Astrocyte (in vitro differentiated cells and primary cell): Measurements from ENCODE around the gene NOS1. TPM values are rescaled to one million over a fixed set of nuclear protein-coding genes. Genes with fewer than 3 reads are reported as not detected.

Experiments
- DNase-seq: peaks from one replicate; pipeline ENCODE4 v3.0.0-alpha.2; 2010; ENCODE audit warnings: low read depth
- FAIRE-seq: peaks from 2 replicates; lab custom pipeline; 2011; peaks lifted over from hg19 to GRCh38; lab: Jason Lieb, UNC
- H2AFZ ChIP-seq: 2 replicates; pipeline ENCODE4 v1.6.0; 2012; ENCODE audit warnings: low read depth, low read length, inconsistent platforms
- H3K27ac ChIP-seq: 2 replicates; pipeline ENCODE4 v1.5.1; 2011; ENCODE audit warnings: low read depth, low read length, inconsistent platforms
- H3K27me3 ChIP-seq: 2 replicates; pipeline ENCODE4 v1.6.0; 2011; ENCODE audit warnings: low read length, inconsistent platforms; ENCODE audit not compliant: insufficient read depth
- H3K36me3 ChIP-seq: 2 replicates; pipeline ENCODE4 v1.5.1; 2011; ENCODE audit warnings: low read length, inconsistent platforms; ENCODE audit not compliant: insufficient read depth
- H3K4me1 ChIP-seq: 2 replicates; pipeline ENCODE4 v1.5.1; 2011; ENCODE audit warnings: low read length, inconsistent platforms; ENCODE audit not compliant: insufficient read depth
- H3K4me2 ChIP-seq: 2 replicates; pipeline ENCODE4 v1.6.0; 2012; ENCODE audit warnings: low read length, inconsistent platforms
- H3K4me3 ChIP-seq: 2 replicates; pipeline ENCODE4 v1.5.1; 2011; ENCODE audit warnings: low read depth, mild to moderate bottlenecking, low read length, inconsistent platforms; ENCODE audit not compliant: insufficient read depth
- H3K79me2 ChIP-seq: 2 replicates; pipeline ENCODE4 v1.6.0; 2012; ENCODE audit warnings: mild to moderate bottlenecking, low read length, inconsistent platforms; ENCODE audit not compliant: insufficient read depth
- H3K9ac ChIP-seq: 2 replicates; pipeline ENCODE4 v1.6.0; 2012; ENCODE audit warnings: mild to moderate bottlenecking, low read length, inconsistent platforms
- H3K9me3 ChIP-seq: 2 replicates; pipeline ENCODE4 v1.5.1; 2012; ENCODE audit warnings: low read depth, mild to moderate bottlenecking, low read length, inconsistent platforms; ENCODE audit not compliant: insufficient read depth
- H4K20me1 ChIP-seq: 2 replicates; pipeline ENCODE4 v1.6.0; 2012; ENCODE audit warnings: low read length, inconsistent platforms; ENCODE audit not compliant: insufficient read depth
- H3K27ac Mint-ChIP-seq: one replicate; pipeline ENCODE4 v1.8.0; 2021; ENCODE audit warnings: mild to moderate bottlenecking, mixed read lengths; ENCODE audit not compliant: unreplicated experiment
- H3K27me3 Mint-ChIP-seq: one replicate; pipeline ENCODE4 v1.8.0; 2021; ENCODE audit warnings: low read depth, mixed read lengths; ENCODE audit not compliant: unreplicated experiment
- H3K36me3 Mint-ChIP-seq: one replicate; pipeline ENCODE4 v1.8.0; 2021; ENCODE audit warnings: low read depth, mixed read lengths; ENCODE audit not compliant: unreplicated experiment
- H3K4me1 Mint-ChIP-seq: one replicate; pipeline ENCODE4 v1.8.0; 2021; ENCODE audit warnings: low read depth, mixed read lengths; ENCODE audit not compliant: unreplicated experiment
- H3K4me3 Mint-ChIP-seq: one replicate; pipeline ENCODE4 v1.8.0; 2021; ENCODE audit warnings: mild to moderate bottlenecking, moderate library complexity, mixed read lengths; ENCODE audit not compliant: unreplicated experiment
- H3K9me3 Mint-ChIP-seq: one replicate; pipeline ENCODE4 v1.8.0; 2021; ENCODE audit warnings: mild to moderate bottlenecking, mixed read lengths; ENCODE audit not compliant: unreplicated experiment
- EZH2 ChIP-seq: IDR thresholded peaks from 2 replicates; pipeline ENCODE4 v1.6.1; 2012; ENCODE audit warnings: mild to moderate bottlenecking, low read length, inconsistent platforms; ENCODE audit not compliant: insufficient read depth
- total RNA-seq: library from RNA; stranded (reverse); gene quantifications from 2 replicates; pipeline ENCODE4 v1.2.1, GENCODE V29; 2021
- TF ChIP-seq, protein P1 (sequence below): IDR thresholded peaks from 2 replicates; pipeline ENCODE4 v1.5.1; 2011; ENCODE audit warnings: low read depth, mild to moderate bottlenecking, inconsistent platforms, low read length, moderate library complexity; ENCODE audit not compliant: insufficient read depth

NOS1 gene
- total RNA-seq, 1 donor from 2014 or later, result 0.05 TPM

DNA sequence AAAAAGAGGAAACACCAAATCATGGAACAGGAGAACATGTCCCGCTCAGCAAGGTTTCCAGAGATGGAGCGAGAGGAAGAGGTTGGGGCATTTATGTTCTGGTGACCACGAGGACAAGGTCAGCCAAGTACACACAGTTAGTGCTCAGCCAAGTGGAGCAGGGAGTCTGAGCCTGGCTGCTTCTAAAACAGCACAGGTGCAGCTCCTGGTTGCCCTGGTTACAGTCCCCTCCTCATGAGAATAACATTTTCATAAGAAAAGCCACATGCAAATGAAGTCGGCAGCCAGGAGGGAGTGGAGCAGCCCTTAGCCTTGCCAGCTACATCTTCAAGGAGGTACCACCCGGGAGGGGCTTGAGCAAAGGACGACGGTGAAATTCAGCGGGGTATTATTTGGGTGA, 81.8 kb downstream of the NOS1 start:
- Histone ChIP-seq H3K9ac (no peak overlapping the region), H3K36me3 (no peaks in the 10 kb centered on the region), H4K20me1 (no peaks in the 10 kb centered on the region), H3K4me2 (no peak overlapping the region), H3K27me3 (no peaks in the 10 kb centered on the region), H3K79me2 (no peaks in the 10 kb centered on the region), H2AFZ (no peak overlapping the region), H3K27ac (no peak overlapping the region), H3K9me3 (no peaks in the 10 kb centered on the region), H3K4me1 (no peaks in the 10 kb centered on the region), H3K4me3 (no peak overlapping the region)
- DNase-seq (no peak), FAIRE-seq (no peak)
- H3K4me1 Mint-ChIP-seq, result no peaks in the 10 kb centered on the region
- TF ChIP-seq, protein P1, sequence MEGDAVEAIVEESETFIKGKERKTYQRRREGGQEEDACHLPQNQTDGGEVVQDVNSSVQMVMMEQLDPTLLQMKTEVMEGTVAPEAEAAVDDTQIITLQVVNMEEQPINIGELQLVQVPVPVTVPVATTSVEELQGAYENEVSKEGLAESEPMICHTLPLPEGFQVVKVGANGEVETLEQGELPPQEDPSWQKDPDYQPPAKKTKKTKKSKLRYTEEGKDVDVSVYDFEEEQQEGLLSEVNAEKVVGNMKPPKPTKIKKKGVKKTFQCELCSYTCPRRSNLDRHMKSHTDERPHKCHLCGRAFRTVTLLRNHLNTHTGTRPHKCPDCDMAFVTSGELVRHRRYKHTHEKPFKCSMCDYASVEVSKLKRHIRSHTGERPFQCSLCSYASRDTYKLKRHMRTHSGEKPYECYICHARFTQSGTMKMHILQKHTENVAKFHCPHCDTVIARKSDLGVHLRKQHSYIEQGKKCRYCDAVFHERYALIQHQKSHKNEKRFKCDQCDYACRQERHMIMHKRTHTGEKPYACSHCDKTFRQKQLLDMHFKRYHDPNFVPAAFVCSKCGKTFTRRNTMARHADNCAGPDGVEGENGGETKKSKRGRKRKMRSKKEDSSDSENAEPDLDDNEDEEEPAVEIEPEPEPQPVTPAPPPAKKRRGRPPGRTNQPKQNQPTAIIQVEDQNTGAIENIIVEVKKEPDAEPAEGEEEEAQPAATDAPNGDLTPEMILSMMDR, result no peak
- no peak for TF ChIP-seq EZH2
- peaks cover 17% of the 10 kb centered on the region for H3K27me3 Mint-ChIP-seq
- H3K9me3 Mint-ChIP-seq, result no peaks in the 10 kb centered on the region
- no peak overlapping the region for H3K4me3 Mint-ChIP-seq
- no peak overlapping the region for H3K27ac Mint-ChIP-seq
- no peaks in the 10 kb centered on the region for H3K36me3 Mint-ChIP-seq

DNA sequence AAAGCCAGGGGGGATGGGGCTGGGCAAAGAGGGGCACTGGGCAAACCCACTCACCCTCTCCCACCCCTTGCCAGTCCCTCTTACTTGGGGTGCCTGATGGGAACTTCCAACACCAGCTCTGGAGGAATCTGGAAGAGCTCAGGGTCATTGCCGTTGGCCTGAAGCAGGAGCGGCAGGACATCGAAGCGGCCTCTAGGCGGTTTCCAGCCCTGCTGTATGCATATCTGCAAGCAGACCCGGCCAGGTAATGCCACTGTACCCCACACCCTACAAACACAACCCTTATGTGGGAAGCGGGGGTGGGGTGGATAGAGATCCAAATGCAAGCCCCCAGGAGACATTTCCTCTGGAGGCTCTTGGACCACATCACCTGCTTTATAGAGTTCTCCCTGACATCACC, 83.6 kb downstream of the NOS1 start:
- H3K36me3 ChIP-seq, result no peaks in the 10 kb centered on the region
- no peaks in the 10 kb centered on the region for H3K9me3 Mint-ChIP-seq
- no peaks in the 10 kb centered on the region for H3K27me3 ChIP-seq
- TF ChIP-seq, protein P1, result no peak
- TF ChIP-seq EZH2, result no peak
- peaks cover 15% of the 10 kb centered on the region for H3K27me3 Mint-ChIP-seq
- H3K27ac ChIP-seq, result no peak overlapping the region
- no peak overlapping the region for H3K9ac ChIP-seq
- H3K4me3 ChIP-seq, result no peak overlapping the region
- H4K20me1 ChIP-seq, result no peaks in the 10 kb centered on the region
- no peaks in the 10 kb centered on the region for H3K4me1 Mint-ChIP-seq
- no peak for FAIRE-seq
- no peaks in the 10 kb centered on the region for H3K4me1 ChIP-seq
- no peak overlapping the region for H3K4me2 ChIP-seq
- no peaks in the 10 kb centered on the region for H3K36me3 Mint-ChIP-seq
- H3K27ac Mint-ChIP-seq, result no peak overlapping the region
- H3K79me2 ChIP-seq, result no peaks in the 10 kb centered on the region
- H2AFZ ChIP-seq, result no peak overlapping the region
- H3K9me3 ChIP-seq, result no peaks in the 10 kb centered on the region
- DNase-seq, result no peak
- no peak overlapping the region for H3K4me3 Mint-ChIP-seq

DNA sequence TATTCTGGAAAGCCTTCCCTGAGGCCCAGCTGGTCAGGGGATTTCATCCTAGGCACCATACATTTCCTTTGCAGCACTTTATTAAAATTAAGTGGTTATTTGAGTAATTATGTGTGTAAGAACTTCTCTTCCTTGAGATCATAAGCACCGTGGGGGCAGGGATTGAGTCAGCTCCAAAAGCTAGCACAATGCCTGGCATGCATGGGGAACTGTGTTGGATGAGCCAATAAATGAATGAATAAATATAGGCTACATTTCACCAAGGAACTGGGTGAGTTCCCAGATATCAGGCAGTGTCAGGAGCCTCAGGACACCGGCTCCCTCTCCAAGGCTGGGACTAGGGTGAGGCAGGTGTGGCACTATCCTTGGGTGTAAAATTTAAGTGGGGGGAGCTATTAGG, 88.3 kb downstream of the NOS1 start:
- no peak overlapping the region for H2AFZ ChIP-seq
- no peaks in the 10 kb centered on the region for H3K4me1 Mint-ChIP-seq
- DNase-seq (no peak), FAIRE-seq (no peak)
- no peak overlapping the region for H3K4me3 Mint-ChIP-seq
- H3K27me3 Mint-ChIP-seq, result no peaks in the 10 kb centered on the region
- TF ChIP-seq, protein P1, result no peak
- TF ChIP-seq EZH2, result no peak
- no peak overlapping the region for H3K27ac ChIP-seq
- no peak overlapping the region for H3K27ac Mint-ChIP-seq
- no peaks in the 10 kb centered on the region for H3K79me2 ChIP-seq
- H3K4me1 ChIP-seq, result no peaks in the 10 kb centered on the region
- H3K9me3 Mint-ChIP-seq, result no peaks in the 10 kb centered on the region
- H3K9me3 ChIP-seq, result no peaks in the 10 kb centered on the region
- H3K9ac ChIP-seq, result no peak overlapping the region
- H3K36me3 ChIP-seq, result no peaks in the 10 kb centered on the region
- H4K20me1 ChIP-seq, result no peaks in the 10 kb centered on the region
- H3K36me3 Mint-ChIP-seq, result no peaks in the 10 kb centered on the region
- H3K4me2 ChIP-seq, result no peak overlapping the region
- H3K27me3 ChIP-seq, result no peaks in the 10 kb centered on the region
- H3K4me3 ChIP-seq, result no peak overlapping the region
